Osteocyte (in vitro differentiated cells): ENCODE measurements around the gene ANK3. TPM values are rescaled to one million over a fixed set of nuclear protein-coding genes. Genes with fewer than 3 reads are reported as not detected.
"Not testable (repeated sequence)": the region's sequence is repeated elsewhere in the genome, so short reads cannot be mapped to it uniquely, and the experiment has no call there.

Experiments used
- DNase-seq: peaks from one replicate; pipeline ENCODE4 v3.0.0; 2021; ENCODE audit warnings: mixed read lengths; ENCODE audit not compliant: unreplicated experiment; ENCODE audit errors: extremely low spot score
- H3K27ac Mint-ChIP-seq: one replicate; pipeline ENCODE4 v1.8.0; 2021; ENCODE audit warnings: mild to moderate bottlenecking, mixed read lengths; ENCODE audit not compliant: unreplicated experiment
- H3K27me3 Mint-ChIP-seq: one replicate; pipeline ENCODE4 v1.8.0; 2021; ENCODE audit warnings: mixed read lengths; ENCODE audit not compliant: unreplicated experiment
- H3K36me3 Mint-ChIP-seq: one replicate; pipeline ENCODE4 v1.8.0; 2021; ENCODE audit warnings: mixed read lengths; ENCODE audit not compliant: unreplicated experiment
- H3K4me1 Mint-ChIP-seq: one replicate; pipeline ENCODE4 v1.8.0; 2021; ENCODE audit warnings: mixed read lengths; ENCODE audit not compliant: unreplicated experiment
- H3K4me3 Mint-ChIP-seq: one replicate; pipeline ENCODE4 v1.8.0; 2021; ENCODE audit warnings: mild to moderate bottlenecking, moderate library complexity, mixed read lengths; ENCODE audit not compliant: unreplicated experiment
- H3K9me3 Mint-ChIP-seq: one replicate; pipeline ENCODE4 v1.8.0; 2021; ENCODE audit warnings: mixed read lengths; ENCODE audit not compliant: unreplicated experiment
- total RNA-seq: library from RNA; stranded (reverse); gene quantifications from 2 replicates; pipeline ENCODE4 v1.2.1, GENCODE V29; 2021
- TF ChIP-seq, protein P1 (sequence below): fragments of 200-600 bp; sonication (generic); IDR thresholded peaks from 2 replicates; pipeline ENCODE4 v1.5.0; 2021; ENCODE audit warnings: antibody characterized with exemption, mild to moderate bottlenecking, moderate library complexity

Gene ANK3
- total RNA-seq, 1 donor from 2014 or later: 22.0 TPM

DNA sequence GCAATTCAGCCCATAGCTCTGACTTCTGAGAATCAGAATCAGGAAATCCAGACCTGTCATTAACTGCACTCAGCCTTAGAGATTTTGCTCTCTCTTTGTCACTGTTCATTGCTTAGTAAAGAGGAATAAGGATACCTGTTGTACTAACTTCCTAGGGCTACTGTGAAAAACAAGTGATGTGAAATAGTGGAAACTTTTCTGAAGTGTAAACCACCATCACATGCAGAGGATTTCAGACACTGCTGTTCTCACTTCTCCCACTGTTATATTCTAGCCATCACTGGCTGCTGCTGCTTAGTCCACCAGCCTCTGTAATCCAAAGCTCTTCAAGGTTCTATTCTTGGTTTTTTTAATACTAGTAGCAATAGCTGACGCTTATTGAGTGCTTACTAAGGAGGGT lies 353.7 kb downstream of the ANK3 start:
- TF ChIP-seq, protein P1, sequence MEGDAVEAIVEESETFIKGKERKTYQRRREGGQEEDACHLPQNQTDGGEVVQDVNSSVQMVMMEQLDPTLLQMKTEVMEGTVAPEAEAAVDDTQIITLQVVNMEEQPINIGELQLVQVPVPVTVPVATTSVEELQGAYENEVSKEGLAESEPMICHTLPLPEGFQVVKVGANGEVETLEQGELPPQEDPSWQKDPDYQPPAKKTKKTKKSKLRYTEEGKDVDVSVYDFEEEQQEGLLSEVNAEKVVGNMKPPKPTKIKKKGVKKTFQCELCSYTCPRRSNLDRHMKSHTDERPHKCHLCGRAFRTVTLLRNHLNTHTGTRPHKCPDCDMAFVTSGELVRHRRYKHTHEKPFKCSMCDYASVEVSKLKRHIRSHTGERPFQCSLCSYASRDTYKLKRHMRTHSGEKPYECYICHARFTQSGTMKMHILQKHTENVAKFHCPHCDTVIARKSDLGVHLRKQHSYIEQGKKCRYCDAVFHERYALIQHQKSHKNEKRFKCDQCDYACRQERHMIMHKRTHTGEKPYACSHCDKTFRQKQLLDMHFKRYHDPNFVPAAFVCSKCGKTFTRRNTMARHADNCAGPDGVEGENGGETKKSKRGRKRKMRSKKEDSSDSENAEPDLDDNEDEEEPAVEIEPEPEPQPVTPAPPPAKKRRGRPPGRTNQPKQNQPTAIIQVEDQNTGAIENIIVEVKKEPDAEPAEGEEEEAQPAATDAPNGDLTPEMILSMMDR: no peak
- Mint-ChIP-seq H3K27ac (no peak overlapping the region), H3K36me3 (no peaks in the 10 kb centered on the region), H3K4me1 (no peaks in the 10 kb centered on the region), H3K27me3 (peaks cover 1% of the 10 kb centered on the region), H3K9me3 (no peaks in the 10 kb centered on the region), H3K4me3 (no peak overlapping the region)
- DNase-seq: no peak

DNA sequence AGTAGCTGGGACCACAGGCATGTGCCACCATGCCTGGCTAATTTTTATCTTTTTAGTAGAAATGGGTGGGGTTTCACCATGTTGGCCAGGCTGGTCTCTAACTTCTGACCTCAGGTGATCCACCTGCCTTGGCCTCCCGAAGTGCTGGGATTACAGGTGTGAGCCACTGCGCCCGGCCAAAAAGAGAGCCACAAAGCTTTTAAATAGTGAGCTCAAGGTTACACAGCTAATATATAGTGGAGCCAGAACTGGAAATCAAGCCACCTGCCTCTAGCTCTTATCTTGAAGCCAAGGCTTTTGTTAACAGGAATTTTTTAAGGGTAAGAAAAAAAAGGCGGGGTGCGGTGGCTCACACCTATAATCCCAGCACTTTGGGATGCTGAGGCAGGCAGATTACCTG lies 354.3 kb downstream of the ANK3 start:
- not testable (repeated sequence) for H3K4me1 Mint-ChIP-seq, DNase-seq, H3K27me3 Mint-ChIP-seq, H3K36me3 Mint-ChIP-seq, H3K9me3 Mint-ChIP-seq, H3K27ac Mint-ChIP-seq, H3K4me3 Mint-ChIP-seq

DNA sequence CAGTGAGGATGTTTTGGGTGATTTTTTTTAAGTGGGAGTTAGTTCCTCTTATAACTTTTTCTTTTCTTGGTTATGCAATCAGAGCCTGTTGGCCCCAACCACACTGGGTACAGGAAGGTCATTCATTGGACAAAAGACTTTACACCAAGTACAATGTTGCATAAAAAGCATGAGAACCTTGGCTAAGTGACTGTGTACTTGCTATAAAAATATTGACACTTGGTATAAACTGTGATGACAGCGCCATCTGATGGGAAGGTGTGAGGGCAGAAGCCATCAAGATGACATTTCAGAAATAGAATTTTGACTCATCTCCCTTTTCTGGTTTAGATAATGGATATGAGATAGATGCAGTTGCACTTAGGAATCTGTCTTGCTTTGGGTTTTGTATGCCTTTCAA lies 357.0 kb downstream of the ANK3 start:
- no peaks in the 10 kb centered on the region for H3K36me3 Mint-ChIP-seq
- TF ChIP-seq, protein P1: peak; percentile 53
- DNase-seq: no peak

DNA sequence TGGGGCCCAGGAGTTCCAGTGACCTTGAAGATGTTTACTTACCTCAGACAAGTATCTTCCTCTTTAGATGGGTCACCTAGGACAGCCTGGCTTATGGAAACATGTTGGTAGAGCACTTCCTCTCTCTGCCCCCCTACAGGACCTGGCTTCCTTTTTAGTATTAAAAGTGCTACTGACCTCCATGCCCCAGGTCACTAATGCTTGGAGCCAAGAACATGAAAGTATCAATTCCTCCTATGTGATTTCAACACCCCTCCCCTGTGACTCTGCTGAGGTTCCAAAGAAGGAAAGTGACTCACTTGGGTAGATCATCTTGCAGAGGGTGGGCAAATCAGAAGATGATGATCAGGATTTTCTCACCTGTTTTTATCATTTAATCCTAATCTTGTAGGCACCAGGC lies 358.0 kb downstream of the ANK3 start:
- no peaks in the 10 kb centered on the region for H3K27me3 Mint-ChIP-seq
- H3K4me3 Mint-ChIP-seq: no peak overlapping the region
- H3K4me1 Mint-ChIP-seq: no peaks in the 10 kb centered on the region
- H3K9me3 Mint-ChIP-seq: no peaks in the 10 kb centered on the region
- no peak for DNase-seq
- TF ChIP-seq, protein P1: no peak
- H3K36me3 Mint-ChIP-seq: no peaks in the 10 kb centered on the region
- no peak overlapping the region for H3K27ac Mint-ChIP-seq

More for the DNA sequence above, 357.0 kb downstream of the ANK3 start:
- peaks cover 1% of the 10 kb centered on the region for H3K27me3 Mint-ChIP-seq
- H3K27ac Mint-ChIP-seq: no peak overlapping the region
- no peaks in the 10 kb centered on the region for H3K4me1 Mint-ChIP-seq
- H3K4me3 Mint-ChIP-seq: no peak overlapping the region
- no peaks in the 10 kb centered on the region for H3K9me3 Mint-ChIP-seq

DNA sequence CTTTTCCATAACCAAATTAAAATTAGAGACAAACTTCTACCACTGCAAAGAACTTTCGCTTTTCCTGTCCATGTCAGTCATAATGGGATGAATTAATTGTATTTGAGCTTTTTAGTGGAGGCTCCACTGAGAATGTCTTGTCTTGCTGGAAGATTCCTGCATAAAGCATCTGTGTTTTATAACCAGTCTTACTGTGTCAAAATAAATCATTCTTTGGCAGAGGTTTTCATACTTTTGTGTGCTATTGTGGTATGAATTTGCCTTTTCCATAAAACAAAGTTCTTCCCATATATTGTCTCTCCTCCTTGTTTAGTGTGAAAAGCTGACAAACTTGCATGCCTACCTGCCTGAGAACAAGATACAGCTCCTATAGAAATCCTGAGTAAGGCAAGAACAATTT lies 358.5 kb downstream of the ANK3 start:
- TF ChIP-seq, protein P1: no peak
- H3K27me3 Mint-ChIP-seq: peaks cover under 1% of the 10 kb centered on the region

DNA sequence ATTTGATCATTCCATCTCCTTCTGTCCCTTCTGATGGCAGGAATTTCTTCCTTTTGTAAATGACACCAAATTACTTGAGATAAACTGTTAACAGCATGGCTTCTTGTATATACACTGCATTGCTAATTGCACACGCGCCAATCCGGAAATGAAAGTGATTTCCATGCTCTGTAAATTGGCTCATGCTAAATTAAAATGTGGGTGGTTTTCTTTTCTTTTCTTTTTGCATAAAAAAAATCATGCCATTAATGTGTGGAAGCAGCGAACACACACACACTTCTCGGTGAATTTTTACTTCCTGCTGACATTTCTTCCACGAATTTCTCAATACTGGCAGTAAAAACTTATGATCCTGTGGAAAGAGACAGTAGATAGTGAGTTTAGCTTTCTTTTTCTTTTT lies 360.2 kb downstream of the ANK3 start:
- no peaks in the 10 kb centered on the region for H3K36me3 Mint-ChIP-seq
- H3K27me3 Mint-ChIP-seq: peaks cover 2% of the 10 kb centered on the region
- TF ChIP-seq, protein P1: no peak
- no peak overlapping the region for H3K27ac Mint-ChIP-seq
- H3K4me3 Mint-ChIP-seq: no peak overlapping the region
- no peaks in the 10 kb centered on the region for H3K4me1 Mint-ChIP-seq
- no peak for DNase-seq
- H3K9me3 Mint-ChIP-seq: no peaks in the 10 kb centered on the region

More for the DNA sequence above, 358.5 kb downstream of the ANK3 start:
- Mint-ChIP-seq H3K9me3 (no peaks in the 10 kb centered on the region), H3K36me3 (no peaks in the 10 kb centered on the region), H3K4me1 (no peaks in the 10 kb centered on the region), H3K4me3 (no peak overlapping the region), H3K27ac (no peak overlapping the region)
- DNase-seq: no peak
